Right lobe of liver (tissue), 4 donors: Measurements from ENCODE around the gene SMIM31.

Experiments used
- CTCF ChIP-seq, 4 donors: fragments of 200-600 bp in 3 of 4; fragments of 450-650 bp in 1 of 4; IDR thresholded peaks; one replicate each; pipeline versions ENCODE4 v1.5.1 to v1.8.0; 2016 to 2022; ENCODE audit warnings: antibody characterized with exemption in 4 of 4, mild to moderate bottlenecking in 2 of 4
- POLR2A ChIP-seq: fragments of 450-650 bp; IDR thresholded peaks from one replicate; pipeline ENCODE4 v1.6.1; 2017; ENCODE audit warnings: antibody characterized with exemption, mild to moderate bottlenecking
- donor health status: DM: no; HTN: no; CAD: no.
- donor health status: DM: no; HTN: no; CAD: no.
- donor health status: DM: no; HTN: yes; CAD: no.

GRCh38 chr4:164802301-164802901 is 48.5 kb downstream of the SMIM31 start:
- no peak for TF ChIP-seq CTCF (IDR thresholded peaks at IDR 0.05)
- no peak for TF ChIP-seq POLR2A
